ENCODE results near the gene MTFMT.
A peak's percentile ranks its signal among the peaks of the same experiment; 100 is the strongest.
"Not testable (repeated sequence)": the region's sequence is repeated elsewhere in the genome, so short reads cannot be mapped to it uniquely, and the experiment has no call there.

The MTFMT gene

GRCh38 chr15:65028921-65029735, at the start of gene MTFMT:
Gene MTFMT (minus strand): TSS chr15:65029639. CDS start chr15:65029613, 26 bp downstream.
- DNase-seq (ENCODE audit: low read depth): peak; percentile 88

- DNase-seq (ENCODE audit: low read depth): peak; percentile 14
Observed at GRCh38 chr15:65077981-65078352, 48.5 kb upstream of the MTFMT start.

- DNase-seq (ENCODE audit: low read depth): no peak
Observed at GRCh38 chr15:65077291-65077980, 48.0 kb upstream of the MTFMT start.

- no peak for DNase-seq (ENCODE audit: low read depth)
Observed at GRCh38 chr15:65076486-65077290, 47.2 kb upstream of the MTFMT start, which contains the start of gene KBTBD13. Gene KBTBD13 (plus strand): TSS chr15:65076746. CDS start chr15:65076816, 70 bp downstream.

- not testable (repeated sequence) for DNase-seq (ENCODE audit: low read depth)
Observed at GRCh38 chr15:65075607-65076395, 46.4 kb upstream of the MTFMT start.

GRCh38 chr15:65074946-65075345, 45.5 kb upstream of the MTFMT start:
- not testable (repeated sequence) for DNase-seq (ENCODE audit: low read depth)

GRCh38 chr15:65072617-65073016, 43.2 kb upstream of the MTFMT start:
- DNase-seq (ENCODE audit: low read depth): no peak

GRCh38 chr15:65072027-65072426, 42.6 kb upstream of the MTFMT start:
- DNase-seq (ENCODE audit: low read depth): no peak

- no peak for DNase-seq (ENCODE audit: low read depth)
Observed at GRCh38 chr15:65071381-65071811, 42.0 kb upstream of the MTFMT start.

GRCh38 chr15:65069779-65070546, 40.5 kb upstream of the MTFMT start:
- no peak for DNase-seq (ENCODE audit: low read depth)

GRCh38 chr15:65069179-65069578, 39.7 kb upstream of the MTFMT start:
- DNase-seq (ENCODE audit: low read depth): no peak

- no peak for DNase-seq (ENCODE audit: low read depth)
Observed at GRCh38 chr15:65068403-65068788, 39.0 kb upstream of the MTFMT start.

GRCh38 chr15:65067645-65068402, 38.4 kb upstream of the MTFMT start, which contains the start of gene RASL12:
Gene RASL12 (minus strand): TSS chr15:65067991. CDS start chr15:65067835, 156 bp downstream.
- DNase-seq (ENCODE audit: low read depth): no peak

- DNase-seq (ENCODE audit: low read depth): no peak
Observed at GRCh38 chr15:65067317-65067644, 37.8 kb upstream of the MTFMT start.

- DNase-seq (ENCODE audit: low read depth): no peak
Observed at GRCh38 chr15:65066635-65067316, 37.3 kb upstream of the MTFMT start.

GRCh38 chr15:65066001-65066634, 36.7 kb upstream of the MTFMT start:
- no peak for DNase-seq (ENCODE audit: low read depth)

GRCh38 chr15:65062726-65063125, 33.3 kb upstream of the MTFMT start:
- no peak for DNase-seq (ENCODE audit: low read depth)

GRCh38 chr15:65062061-65062460, 32.6 kb upstream of the MTFMT start:
- no peak for DNase-seq (ENCODE audit: low read depth)
